ENCODE data around the gene LBHD1.
A peak's percentile ranks its signal among the peaks of the same experiment; 100 is the strongest.
"Not testable (repeated sequence)": the region's sequence is repeated elsewhere in the genome, so short reads cannot be mapped to it uniquely, and the experiment has no call there.

Gene LBHD1

GRCh38 chr11:62671608-62672389, at the start of gene LBHD1, which contains the start of gene UQCC3:
TSS of gene LBHD1 (minus strand) at chr11:62672267. CDS start at chr11:62670031, 2,236 bp downstream.
TSS of gene UQCC3 (plus strand) at chr11:62671673. CDS start at chr11:62671746, 73 bp downstream.
- DNase-seq, result peak; percentile 90 to 92

GRCh38 chr11:62719302-62719978, 47.4 kb upstream of the LBHD1 start:
- DNase-seq, result no peak

GRCh38 chr11:62716816-62717215, 44.7 kb upstream of the LBHD1 start:
- no peak for DNase-seq

- no peak for DNase-seq
These were observed 44.1 kb upstream of the LBHD1 start for GRCh38 chr11:62716206-62716605.

GRCh38 chr11:62715150-62716130, 43.4 kb upstream of the LBHD1 start:
- DNase-seq, result no peak

GRCh38 chr11:62713343-62713742, 41.3 kb upstream of the LBHD1 start:
- no peak for DNase-seq

GRCh38 chr11:62712861-62713260, 40.8 kb upstream of the LBHD1 start:
- no peak for DNase-seq

- DNase-seq, result no peak
These were observed 40.3 kb upstream of the LBHD1 start for GRCh38 chr11:62712276-62712812.

GRCh38 chr11:62710001-62710345, 37.9 kb upstream of the LBHD1 start:
- DNase-seq, result peak in 1 of 2 experiments; percentile 62

- DNase-seq, result peak; percentile 95 to 96
These were observed 37.4 kb upstream of the LBHD1 start for GRCh38 chr11:62709247-62710000.

- peak; percentile 68 to 69 for DNase-seq
These were observed 36.7 kb upstream of the LBHD1 start for GRCh38 chr11:62708793-62709192.

- DNase-seq, result peak in 1 of 2 experiments; percentile 36
These were observed 36.3 kb upstream of the LBHD1 start for GRCh38 chr11:62708392-62708791.

- DNase-seq, result no peak
These were observed 35.3 kb upstream of the LBHD1 start, which contains the start of the genes BSCL2 and GNG3 for GRCh38 chr11:62707277-62707861. TSS of gene BSCL2 (minus strand) at chr11:62707424. CDS start at chr11:62707195, 229 bp downstream. TSS of gene GNG3 (plus strand) at chr11:62707676. CDS start at chr11:62708296, 620 bp downstream.

GRCh38 chr11:62706850-62707247, 34.8 kb upstream of the LBHD1 start:
- DNase-seq, result no peak

GRCh38 chr11:62705880-62706849, 34.1 kb upstream of the LBHD1 start:
- DNase-seq, result peak; percentile 93 to 95

GRCh38 chr11:62705413-62705812, 33.3 kb upstream of the LBHD1 start:
- DNase-seq, result no peak

- not testable (repeated sequence) for DNase-seq
These were observed 31.9 kb upstream of the LBHD1 start for GRCh38 chr11:62703921-62704320.

GRCh38 chr11:62702246-62702645, 30.2 kb upstream of the LBHD1 start:
- no peak for DNase-seq

GRCh38 chr11:62694455-62695167, 22.5 kb upstream of the LBHD1 start:
- DNase-seq, result peak; percentile 81 to 83
